Measurements from ENCODE around the gene CASP1.

The CASP1 gene

DNA sequence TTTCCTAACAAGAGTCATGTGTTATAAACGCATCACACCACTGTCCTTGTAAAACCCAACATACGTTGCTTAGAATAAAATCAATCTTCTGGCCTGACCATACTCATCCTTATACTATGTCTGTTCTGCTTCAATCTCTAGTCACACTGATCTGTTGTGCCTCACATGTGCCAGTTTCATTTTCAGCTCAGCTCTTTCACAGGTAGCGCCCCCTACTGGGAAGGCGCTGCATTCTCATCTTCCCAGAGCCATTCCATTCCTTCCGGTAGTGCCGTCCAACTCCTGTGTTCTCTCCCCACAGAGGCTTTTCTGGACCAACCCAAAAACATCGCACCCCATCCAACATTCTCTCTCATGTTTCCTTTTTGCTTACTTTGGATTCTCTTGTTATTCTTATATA lies 34.1 kb downstream of the CASP1 start:
- no peaks in the 10 kb centered on the region for H3K79me1 ChIP-seq (ENCODE audit: low read depth, low read length)
- no peak overlapping the region for H2AFZ ChIP-seq (ENCODE audit: low read length)
- H3K27ac ChIP-seq (replicated peaks; ENCODE audit: low read length) = no peak overlapping the region
- no peak overlapping the region for H3K4me3 ChIP-seq (ENCODE audit: low read length in 2 of 2)
- H3K9me3 ChIP-seq (replicated peaks in 1 of 2; ENCODE audit: control insufficient read depth in 2 of 2, insufficient read depth in 1 of 2, low read depth in 1 of 2, low read length in 2 of 2) = no peaks in the 10 kb centered on the region
- no peak overlapping the region for H4K8ac ChIP-seq (ENCODE audit: low read depth, low read length)
- no peak overlapping the region for H3K14ac ChIP-seq (ENCODE audit: low read length)
- H3K23ac ChIP-seq (ENCODE audit: low read depth, low read length, poor library complexity) = no peak overlapping the region
- H2BK120ac ChIP-seq (ENCODE audit: low read depth, low read length) = no peak overlapping the region
- H2AK5ac ChIP-seq (ENCODE audit: low read depth, low read length) = no peak overlapping the region
- no peaks in the 10 kb centered on the region for H3K36me3 ChIP-seq (replicated peaks in 1 of 2; ENCODE audit: control insufficient read depth in 2 of 2, insufficient read depth in 2 of 2, low read length in 2 of 2)
- no peak overlapping the region for H2BK15ac ChIP-seq (ENCODE audit: low read length)
- no peak overlapping the region for H2BK12ac ChIP-seq (ENCODE audit: low read length)
- no peak overlapping the region for H3K4ac ChIP-seq (ENCODE audit: low read length)
- H3K27me3 ChIP-seq (ENCODE audit: control insufficient read depth in 3 of 3, insufficient read depth in 3 of 3, low read depth in 1 of 3, low read length in 3 of 3) = no peaks in the 10 kb centered on the region
- no peak overlapping the region for H3K9ac ChIP-seq (ENCODE audit: low read depth, low read length, poor library complexity)
- DNase-seq (ENCODE audit: low spot score) = no peak
- H2BK5ac ChIP-seq (ENCODE audit: low read length) = no peak overlapping the region
- H3K4me1 ChIP-seq (ENCODE audit: control insufficient read depth in 2 of 2, insufficient read depth in 1 of 2, low read depth in 1 of 2, low read length in 2 of 2) = no peaks in the 10 kb centered on the region
- H3K18ac ChIP-seq (ENCODE audit: low read length) = no peak overlapping the region
- no CpG with 5 or more reads among the region's 7 CpGs for WGBS, 2 donors (ENCODE audit: extremely low coverage in 2 of 2, insufficient read length in 2 of 2, insufficient replicate concordance in 1 of 2)
- no peak overlapping the region for H4K91ac ChIP-seq (ENCODE audit: low read depth, low read length, poor library complexity)
- H3K4me2 ChIP-seq (ENCODE audit: insufficient read depth, low read length, poor library complexity, severe bottlenecking) = no peak overlapping the region

GRCh38 chr11:105000167-105000566 lies 34.8 kb downstream of the CASP1 start:
- no peak for DNase-seq (ENCODE audit: low spot score)

DNA sequence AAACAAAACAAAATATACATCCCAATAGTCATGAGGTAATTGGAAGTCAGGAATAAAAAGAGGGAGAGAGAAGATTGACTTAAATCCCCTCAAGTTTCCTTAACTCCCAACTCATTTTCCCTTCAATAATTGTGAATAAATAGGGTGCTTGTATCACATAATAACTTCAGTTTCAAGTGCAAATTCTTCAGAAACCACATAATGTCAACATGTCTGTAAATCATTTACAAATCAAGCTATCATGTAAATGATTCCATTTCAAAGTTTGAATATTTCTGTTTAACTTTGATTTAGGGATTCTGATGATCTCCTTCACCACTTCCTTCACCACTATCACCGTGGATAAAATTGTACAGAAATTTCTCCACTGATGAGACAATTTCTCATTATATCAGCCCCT lies 35.2 kb downstream of the CASP1 start:
- Histone ChIP-seq H2BK5ac (ENCODE audit: low read length) (no peak overlapping the region), H4K8ac (ENCODE audit: low read depth, low read length) (no peak overlapping the region), H3K4ac (ENCODE audit: low read length) (no peak overlapping the region), H3K36me3 (replicated peaks in 1 of 2; ENCODE audit: control insufficient read depth in 2 of 2, insufficient read depth in 2 of 2, low read length in 2 of 2) (no peaks in the 10 kb centered on the region), H2AK5ac (ENCODE audit: low read depth, low read length) (no peak overlapping the region), H2BK15ac (ENCODE audit: low read length) (no peak overlapping the region), H3K4me2 (ENCODE audit: insufficient read depth, low read length, poor library complexity, severe bottlenecking) (no peak overlapping the region), H3K14ac (ENCODE audit: low read length) (no peak overlapping the region), H3K4me1 (ENCODE audit: control insufficient read depth in 2 of 2, insufficient read depth in 1 of 2, low read depth in 1 of 2, low read length in 2 of 2) (no peaks in the 10 kb centered on the region), H3K18ac (ENCODE audit: low read length) (no peak overlapping the region), H2BK120ac (ENCODE audit: low read depth, low read length) (no peak overlapping the region), H4K91ac (ENCODE audit: low read depth, low read length, poor library complexity) (no peak overlapping the region), H3K9ac (ENCODE audit: low read depth, low read length, poor library complexity) (no peak overlapping the region), H3K23ac (ENCODE audit: low read depth, low read length, poor library complexity) (no peak overlapping the region), H3K27me3 (ENCODE audit: control insufficient read depth in 3 of 3, insufficient read depth in 3 of 3, low read depth in 1 of 3, low read length in 3 of 3) (no peaks in the 10 kb centered on the region), H3K79me1 (ENCODE audit: low read depth, low read length) (no peaks in the 10 kb centered on the region), H3K4me3 (ENCODE audit: low read length in 2 of 2) (no peak overlapping the region), H2AFZ (ENCODE audit: low read length) (no peak overlapping the region), H3K27ac (replicated peaks; ENCODE audit: low read length) (no peak overlapping the region), H2BK12ac (ENCODE audit: low read length) (no peak overlapping the region), H3K9me3 (replicated peaks in 1 of 2; ENCODE audit: control insufficient read depth in 2 of 2, insufficient read depth in 1 of 2, low read depth in 1 of 2, low read length in 2 of 2) (no peaks in the 10 kb centered on the region)
- no peak for DNase-seq (ENCODE audit: low spot score)
- WGBS, 2 donors (ENCODE audit: extremely low coverage in 2 of 2, insufficient read length in 2 of 2, insufficient replicate concordance in 1 of 2) = no CpG with 5 or more reads among the region's 1 CpG

More at GRCh38 chr11:105000167-105000566, 34.8 kb downstream of the CASP1 start:
- H4K91ac ChIP-seq (ENCODE audit: low read depth, low read length, poor library complexity) = no peak overlapping the region
- no peaks in the 10 kb centered on the region for H3K4me1 ChIP-seq (ENCODE audit: control insufficient read depth in 2 of 2, insufficient read depth in 1 of 2, low read depth in 1 of 2, low read length in 2 of 2)
- H3K9ac ChIP-seq (ENCODE audit: low read depth, low read length, poor library complexity) = no peak overlapping the region
- no peak overlapping the region for H3K27ac ChIP-seq (replicated peaks; ENCODE audit: low read length)
- H3K36me3 ChIP-seq (replicated peaks in 1 of 2; ENCODE audit: control insufficient read depth in 2 of 2, insufficient read depth in 2 of 2, low read length in 2 of 2) = no peaks in the 10 kb centered on the region
- no peak overlapping the region for H3K23ac ChIP-seq (ENCODE audit: low read depth, low read length, poor library complexity)
- H2AFZ ChIP-seq (ENCODE audit: low read length) = no peak overlapping the region
- no peak overlapping the region for H3K18ac ChIP-seq (ENCODE audit: low read length)
- no peak overlapping the region for H2BK12ac ChIP-seq (ENCODE audit: low read length)
- no peaks in the 10 kb centered on the region for H3K27me3 ChIP-seq (ENCODE audit: control insufficient read depth in 3 of 3, insufficient read depth in 3 of 3, low read depth in 1 of 3, low read length in 3 of 3)
- no CpG with 5 or more reads among the region's 5 CpGs for WGBS, 2 donors (ENCODE audit: extremely low coverage in 2 of 2, insufficient read length in 2 of 2, insufficient replicate concordance in 1 of 2)
- H3K14ac ChIP-seq (ENCODE audit: low read length) = no peak overlapping the region
- no peak overlapping the region for H4K8ac ChIP-seq (ENCODE audit: low read depth, low read length)
- H2AK5ac ChIP-seq (ENCODE audit: low read depth, low read length) = no peak overlapping the region
- H2BK15ac ChIP-seq (ENCODE audit: low read length) = no peak overlapping the region
- H3K4ac ChIP-seq (ENCODE audit: low read length) = no peak overlapping the region
- H3K79me1 ChIP-seq (ENCODE audit: low read depth, low read length) = no peaks in the 10 kb centered on the region
- H3K4me2 ChIP-seq (ENCODE audit: insufficient read depth, low read length, poor library complexity, severe bottlenecking) = no peak overlapping the region
- H2BK5ac ChIP-seq (ENCODE audit: low read length) = no peak overlapping the region
- no peak overlapping the region for H3K4me3 ChIP-seq (ENCODE audit: low read length in 2 of 2)
- no peak overlapping the region for H2BK120ac ChIP-seq (ENCODE audit: low read depth, low read length)
- no peaks in the 10 kb centered on the region for H3K9me3 ChIP-seq (replicated peaks in 1 of 2; ENCODE audit: control insufficient read depth in 2 of 2, insufficient read depth in 1 of 2, low read depth in 1 of 2, low read length in 2 of 2)

GRCh38 chr11:104997288-104997687 lies 37.7 kb downstream of the CASP1 start:
- no peaks in the 10 kb centered on the region for H3K27me3 ChIP-seq (ENCODE audit: control insufficient read depth in 3 of 3, insufficient read depth in 3 of 3, low read depth in 1 of 3, low read length in 3 of 3)
- no CpG with 5 or more reads among the region's 6 CpGs for WGBS, 2 donors (ENCODE audit: extremely low coverage in 2 of 2, insufficient read length in 2 of 2, insufficient replicate concordance in 1 of 2)

More at GRCh38 chr11:104997288-104997687, 37.7 kb downstream of the CASP1 start:
- no peak overlapping the region for H3K4me3 ChIP-seq (ENCODE audit: low read length in 2 of 2)
- no peak overlapping the region for H3K23ac ChIP-seq (ENCODE audit: low read depth, low read length, poor library complexity)
- H3K18ac ChIP-seq (ENCODE audit: low read length) = no peak overlapping the region
- no peak overlapping the region for H2BK15ac ChIP-seq (ENCODE audit: low read length)
- H3K14ac ChIP-seq (ENCODE audit: low read length) = no peak overlapping the region
- H2BK5ac ChIP-seq (ENCODE audit: low read length) = no peak overlapping the region
- no peaks in the 10 kb centered on the region for H3K9me3 ChIP-seq (replicated peaks in 1 of 2; ENCODE audit: control insufficient read depth in 2 of 2, insufficient read depth in 1 of 2, low read depth in 1 of 2, low read length in 2 of 2)
- H2BK12ac ChIP-seq (ENCODE audit: low read length) = no peak overlapping the region
- no peaks in the 10 kb centered on the region for H3K4me1 ChIP-seq (ENCODE audit: control insufficient read depth in 2 of 2, insufficient read depth in 1 of 2, low read depth in 1 of 2, low read length in 2 of 2)
- no peak overlapping the region for H4K8ac ChIP-seq (ENCODE audit: low read depth, low read length)
- no peak overlapping the region for H3K4ac ChIP-seq (ENCODE audit: low read length)
- H2AK5ac ChIP-seq (ENCODE audit: low read depth, low read length) = no peak overlapping the region
- no peak overlapping the region for H3K4me2 ChIP-seq (ENCODE audit: insufficient read depth, low read length, poor library complexity, severe bottlenecking)
- H4K91ac ChIP-seq (ENCODE audit: low read depth, low read length, poor library complexity) = no peak overlapping the region
- H3K27ac ChIP-seq (replicated peaks; ENCODE audit: low read length) = no peak overlapping the region
- no peaks in the 10 kb centered on the region for H3K79me1 ChIP-seq (ENCODE audit: low read depth, low read length)
- no peaks in the 10 kb centered on the region for H3K36me3 ChIP-seq (replicated peaks in 1 of 2; ENCODE audit: control insufficient read depth in 2 of 2, insufficient read depth in 2 of 2, low read length in 2 of 2)
- H2BK120ac ChIP-seq (ENCODE audit: low read depth, low read length) = no peak overlapping the region
- no peak overlapping the region for H3K9ac ChIP-seq (ENCODE audit: low read depth, low read length, poor library complexity)
- H2AFZ ChIP-seq (ENCODE audit: low read length) = peak overlapping the region; percentile 45
- DNase-seq (ENCODE audit: low spot score) = no peak

Measured in neuronal stem cell (in vitro differentiated cells).